Naive thymus-derived CD8-positive, alpha-beta T cell (primary cell): ENCODE data around the gene WSCD2. TPM values are rescaled to one million over a fixed set of nuclear protein-coding genes. Genes with fewer than 3 reads are reported as not detected.

Source experiments
- ATAC-seq, 2 donors: fragments of 150-1000 bp; cut with Tn5 transposase in 1 of 2; sonication (Bioruptor Pico), chemical (Tn5 transposase) in 1 of 2; 1 replicate in 1 of 2; 2 replicates in 1 of 2; pipeline ENCODE4 v1.10.0; 2021; ENCODE audit warnings: mild to moderate bottlenecking in 2 of 2, moderate library complexity in 2 of 2
- POLR2A ChIA-PET: fragments of 350-600 bp; sonication (Branson Sonifier 250); formaldehyde crosslinking; loops from one replicate; lab custom pipeline; 2021; ENCODE audit warnings: antibody characterized with exemption; lab: Charles Lee
- DNase-seq, 10 donors: peaks; one replicate each; pipeline versions ENCODE4 v3.0.0 to v3.0.0-alpha.2; 2020 to 2022
- H3K27ac Mint-ChIP-seq, 10 donors: one replicate each; pipeline ENCODE4 v1.8.0; 2020 to 2022; ENCODE audit warnings: mild to moderate bottlenecking in 10 of 10, mixed read lengths in 10 of 10, moderate library complexity in 4 of 10, inconsistent platforms in 1 of 10
- H3K27me3 Mint-ChIP-seq, 5 donors: one replicate each; pipeline ENCODE4 v1.8.0; 2021 to 2022; ENCODE audit warnings: mixed read lengths in 5 of 5
- H3K36me3 Mint-ChIP-seq, 3 donors: one replicate each; pipeline ENCODE4 v1.8.0; 2020 to 2022; ENCODE audit warnings: mixed read lengths in 3 of 3, mild to moderate bottlenecking in 2 of 3, inconsistent platforms in 1 of 3
- H3K4me1 Mint-ChIP-seq, 4 donors: one replicate each; pipeline ENCODE4 v1.8.0; 2021 to 2022; ENCODE audit warnings: mixed read lengths in 4 of 4
- H3K4me3 Mint-ChIP-seq, 10 donors: one replicate each; pipeline ENCODE4 v1.8.0; 2020 to 2022; ENCODE audit warnings: mild to moderate bottlenecking in 10 of 10, mixed read lengths in 10 of 10, moderate library complexity in 6 of 10, inconsistent platforms in 1 of 10
- H3K9me3 Mint-ChIP-seq, 9 donors: one replicate each; pipeline ENCODE4 v1.8.0; 2020 to 2022; ENCODE audit warnings: mixed read lengths in 9 of 9, mild to moderate bottlenecking in 3 of 9, inconsistent platforms in 1 of 9, moderate library complexity in 1 of 9
- polyA plus RNA-seq, 3 donors: library from polyadenylated mRNA; unstranded; fragments of 300-500 nt; fragmentation: Illumina TruSeq; gene quantifications; one replicate each; pipeline ENCODE4 v1.2.3, GENCODE V29; 2021
- total RNA-seq, 8 experiments: library from RNA in 2 of 8; stranded (reverse) in 2 of 8; gene quantifications; one replicate each; pipeline ENCODE4 v1.2.3 and lab custom pipeline; 2021 to 2026

Gene WSCD2
- total and polyA plus RNA-seq, 5 experiments from 2014 or later = not detected

GRCh38 chr12:108135627-108136026 lies 6.5 kb downstream of the WSCD2 start:
- no peak overlapping the region for H3K4me3 Mint-ChIP-seq
- DNase-seq (no peak), ATAC-seq (no peak)
- H3K36me3 Mint-ChIP-seq = peaks cover 0 to 6% (median 0%) of the 10 kb centered on the region in 3 donors
- peaks cover 0 to 2% (median 0%) of the 10 kb centered on the region in 9 donors for H3K9me3 Mint-ChIP-seq
- POLR2A ChIA-PET = no interaction called here
- no peak overlapping the region for H3K27ac Mint-ChIP-seq
- H3K4me1 Mint-ChIP-seq = no peaks in the 10 kb centered on the region
- H3K27me3 Mint-ChIP-seq = peaks cover 14 to 40% (median 35%) of the 10 kb centered on the region in 5 donors

DNA sequence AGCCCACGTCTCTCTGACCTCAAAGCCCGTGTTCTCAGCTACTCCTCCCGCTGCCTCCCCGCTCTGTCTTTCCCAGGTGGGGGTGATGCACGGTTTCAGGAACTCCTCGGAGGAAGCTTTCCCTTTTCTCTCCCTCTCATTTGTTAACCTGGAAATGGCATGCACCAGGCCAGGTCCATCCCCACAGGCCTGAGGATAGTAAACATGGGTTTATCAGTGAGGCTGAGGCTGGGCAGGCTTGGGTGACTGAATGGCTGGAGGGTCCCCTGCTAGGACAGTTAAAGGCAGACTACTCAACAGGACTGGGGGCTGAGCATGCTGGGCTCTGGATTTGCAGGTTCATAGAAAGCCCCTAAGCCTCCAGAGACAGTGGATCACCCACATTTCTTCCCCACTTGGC lies 7.6 kb downstream of the WSCD2 start:
- DNase-seq (no peak), ATAC-seq (no peak)
- Mint-ChIP-seq H3K4me3 (no peak overlapping the region), H3K36me3 (peaks cover 0 to 6% (median 0%) of the 10 kb centered on the region in 3 donors), H3K27ac (no peak overlapping the region), H3K27me3 (peaks cover 14 to 43% (median 25%) of the 10 kb centered on the region in 5 donors), H3K4me1 (no peaks in the 10 kb centered on the region), H3K9me3 (peaks cover 0 to 2% (median 0%) of the 10 kb centered on the region in 9 donors)
- POLR2A ChIA-PET = no interaction called here

DNA sequence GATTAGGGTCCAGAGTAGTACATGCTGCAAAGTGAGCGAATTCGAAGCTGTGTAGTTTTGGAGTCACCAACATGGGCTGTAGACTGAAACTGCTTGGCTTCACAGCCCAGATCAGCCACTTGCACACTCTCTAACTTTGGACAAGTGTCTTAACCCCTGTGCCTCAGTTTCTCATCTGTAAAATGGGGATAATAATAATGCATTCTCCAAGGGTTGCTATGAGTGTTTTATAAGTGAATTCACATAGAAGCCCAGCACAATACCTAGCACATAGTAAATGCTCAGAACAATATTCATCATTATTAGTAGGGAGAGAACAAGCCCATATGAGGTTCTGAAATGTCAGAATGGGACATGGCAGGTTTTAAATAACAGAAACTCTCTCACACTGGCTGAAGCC lies 10.4 kb downstream of the WSCD2 start:
- peaks cover 0 to 2% (median 0%) of the 10 kb centered on the region in 9 donors for H3K9me3 Mint-ChIP-seq
- no peak overlapping the region for H3K4me3 Mint-ChIP-seq
- H3K27ac Mint-ChIP-seq = no peak overlapping the region
- POLR2A ChIA-PET = no interaction called here
- peaks cover 7 to 31% (median 8%) of the 10 kb centered on the region in 5 donors for H3K27me3 Mint-ChIP-seq
- no peak for ATAC-seq
- H3K36me3 Mint-ChIP-seq = peaks cover 0 to 6% (median 0%) of the 10 kb centered on the region in 3 donors
- no peaks in the 10 kb centered on the region for H3K4me1 Mint-ChIP-seq
- DNase-seq = no peak

- DNase-seq (no peak), ATAC-seq (no peak)
- Mint-ChIP-seq H3K4me1 (no peaks in the 10 kb centered on the region), H3K9me3 (no peaks in the 10 kb centered on the region), H3K27me3 (peaks cover 2 to 29% (median 12%) of the 10 kb centered on the region in 5 donors), H3K4me3 (no peak overlapping the region), H3K27ac (no peak overlapping the region), H3K36me3 (no peaks in the 10 kb centered on the region)
- POLR2A ChIA-PET = no interaction called here
Observed at GRCh38 chr12:108140501-108140900, 11.4 kb downstream of the WSCD2 start.

- Mint-ChIP-seq H3K27me3 (peaks cover 2 to 25% (median 14%) of the 10 kb centered on the region in 5 donors), H3K9me3 (peaks cover 0 to 2% (median 0%) of the 10 kb centered on the region in 9 donors), H3K4me1 (no peaks in the 10 kb centered on the region), H3K27ac (no peak overlapping the region), H3K4me3 (no peak overlapping the region), H3K36me3 (no peaks in the 10 kb centered on the region)
- POLR2A ChIA-PET = no interaction called here
- ATAC-seq (no peak), DNase-seq (no peak)
Observed at GRCh38 chr12:108141600-108142130, 12.6 kb downstream of the WSCD2 start.

DNA sequence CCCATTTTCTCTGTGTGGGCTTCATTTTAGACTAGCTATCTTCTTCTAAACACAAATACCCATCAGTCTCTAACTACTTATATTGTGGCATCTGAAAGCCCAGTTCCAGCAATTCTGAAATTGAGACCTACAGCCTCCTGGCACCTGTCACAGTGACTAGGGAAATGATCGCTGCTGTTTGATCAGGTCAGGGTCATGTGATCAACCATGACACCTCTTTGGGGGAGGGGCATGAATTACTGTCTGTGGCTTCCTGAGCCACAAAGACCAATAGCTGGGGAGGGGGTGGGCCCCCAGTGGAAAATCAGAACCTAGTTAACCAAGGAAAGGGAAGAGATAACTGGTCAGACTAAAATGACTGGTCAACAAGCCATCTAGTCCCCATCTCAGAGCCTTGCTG lies 14.1 kb downstream of the WSCD2 start:
- Mint-ChIP-seq H3K4me1 (no peaks in the 10 kb centered on the region), H3K4me3 (no peak overlapping the region), H3K27ac (no peak overlapping the region), H3K36me3 (no peaks in the 10 kb centered on the region), H3K9me3 (peaks cover 0 to 2% (median 0%) of the 10 kb centered on the region in 9 donors), H3K27me3 (peaks cover 2 to 33% (median 16%) of the 10 kb centered on the region in 5 donors)
- DNase-seq (no peak), ATAC-seq (no peak)
- POLR2A ChIA-PET = no interaction called here

GRCh38 chr12:108144080-108144479 lies 15.0 kb downstream of the WSCD2 start:
- Mint-ChIP-seq H3K4me3 (no peak overlapping the region), H3K9me3 (peaks cover 0 to 2% (median 0%) of the 10 kb centered on the region in 9 donors), H3K27ac (no peak overlapping the region)

GRCh38 chr12:108145011-108145410 lies 15.9 kb downstream of the WSCD2 start:
- H3K36me3 Mint-ChIP-seq = no peaks in the 10 kb centered on the region
- POLR2A ChIA-PET = no interaction called here
- DNase-seq (no peak), ATAC-seq (no peak)
- peaks cover 2 to 47% (median 18%) of the 10 kb centered on the region in 5 donors for H3K27me3 Mint-ChIP-seq
- peaks cover 0 to 2% (median 0%) of the 10 kb centered on the region in 9 donors for H3K9me3 Mint-ChIP-seq
- H3K4me3 Mint-ChIP-seq = no peak overlapping the region
- no peaks in the 10 kb centered on the region for H3K4me1 Mint-ChIP-seq
- peak overlapping the region in 1 of 10 donors; percentile 28 for H3K27ac Mint-ChIP-seq

More at GRCh38 chr12:108144080-108144479, 15.0 kb downstream of the WSCD2 start:
- no peak for DNase-seq
- POLR2A ChIA-PET = no interaction called here
- no peak for ATAC-seq
- peaks cover 0 to 38% (median 13%) of the 10 kb centered on the region in 5 donors for H3K27me3 Mint-ChIP-seq
- no peaks in the 10 kb centered on the region for H3K4me1 Mint-ChIP-seq
- no peaks in the 10 kb centered on the region for H3K36me3 Mint-ChIP-seq

- ATAC-seq = no peak
Observed at GRCh38 chr12:108146035-108146893, 17.2 kb downstream of the WSCD2 start.

DNA sequence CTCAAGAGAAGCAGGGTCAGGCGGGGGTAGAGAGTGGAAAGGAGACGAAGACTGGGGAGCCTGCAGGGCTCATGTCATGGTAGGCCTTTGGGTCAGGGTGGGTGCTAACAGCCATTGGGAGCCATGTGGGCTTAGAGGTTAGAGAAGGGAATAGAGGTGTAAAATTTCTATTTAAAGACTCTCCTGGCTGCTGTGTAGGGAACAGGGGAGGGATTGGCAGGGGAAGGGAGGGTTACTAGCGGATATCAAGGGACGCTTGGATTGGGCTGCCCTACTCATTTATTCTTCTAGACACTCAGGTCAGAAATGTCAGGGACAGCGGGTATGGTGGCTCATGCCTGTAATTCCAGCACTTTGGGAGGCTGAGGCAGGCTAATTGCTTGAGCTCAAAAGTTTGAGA lies 18.2 kb downstream of the WSCD2 start:
- no peak for ATAC-seq
- no peak overlapping the region for H3K27ac Mint-ChIP-seq
- peaks cover 0 to 2% (median 0%) of the 10 kb centered on the region in 9 donors for H3K9me3 Mint-ChIP-seq
- H3K27me3 Mint-ChIP-seq = peaks cover 6 to 70% (median 29%) of the 10 kb centered on the region in 5 donors
- POLR2A ChIA-PET = no interaction called here
- H3K4me3 Mint-ChIP-seq = no peak overlapping the region
- H3K4me1 Mint-ChIP-seq = no peaks in the 10 kb centered on the region
- H3K36me3 Mint-ChIP-seq = no peaks in the 10 kb centered on the region
- no peak for DNase-seq

More at GRCh38 chr12:108146035-108146893, 17.2 kb downstream of the WSCD2 start:
- Mint-ChIP-seq H3K4me3 (no peak overlapping the region), H3K4me1 (no peaks in the 10 kb centered on the region), H3K27me3 (peaks cover 2 to 60% (median 22%) of the 10 kb centered on the region in 5 donors), H3K36me3 (no peaks in the 10 kb centered on the region), H3K9me3 (peaks cover 0 to 2% (median 0%) of the 10 kb centered on the region in 9 donors), H3K27ac (no peak overlapping the region)
- DNase-seq = no peak
- POLR2A ChIA-PET = no interaction called here

GRCh38 chr12:108148521-108149074 lies 19.5 kb downstream of the WSCD2 start:
- H3K4me3 Mint-ChIP-seq = no peak overlapping the region
- H3K9me3 Mint-ChIP-seq = peaks cover 0 to 5% (median 0%) of the 10 kb centered on the region in 9 donors
- H3K27me3 Mint-ChIP-seq = peaks cover 6 to 70% (median 27%) of the 10 kb centered on the region in 5 donors
- H3K36me3 Mint-ChIP-seq = no peaks in the 10 kb centered on the region
- POLR2A ChIA-PET = no interaction called here
- no peak for ATAC-seq
- H3K27ac Mint-ChIP-seq = no peak overlapping the region
- no peaks in the 10 kb centered on the region for H3K4me1 Mint-ChIP-seq
- DNase-seq = no peak

DNA sequence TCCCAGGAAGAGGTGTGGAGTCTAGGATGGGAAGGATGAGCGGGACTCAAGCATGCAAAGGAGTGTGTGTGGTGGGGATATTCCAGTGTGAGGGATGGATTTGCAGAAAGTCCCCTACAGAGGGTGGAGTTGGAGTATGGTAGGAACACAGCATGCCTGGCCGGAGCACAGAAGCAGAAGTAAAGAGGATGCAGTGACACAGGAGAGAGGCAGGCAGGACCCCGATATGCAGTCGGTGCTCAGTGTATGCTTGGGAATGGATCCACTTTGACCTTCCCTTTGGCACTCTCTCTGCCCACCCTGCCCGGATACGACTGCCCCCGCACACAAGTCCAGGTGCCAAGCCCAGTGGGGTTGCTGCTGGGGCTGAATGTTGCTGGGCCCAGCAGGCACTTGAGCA lies 21.3 kb downstream of the WSCD2 start:
- Mint-ChIP-seq H3K36me3 (no peaks in the 10 kb centered on the region), H3K4me1 (no peaks in the 10 kb centered on the region), H3K9me3 (peaks cover 0 to 10% (median 0%) of the 10 kb centered on the region in 9 donors), H3K27ac (no peak overlapping the region), H3K27me3 (peaks cover 8 to 58% (median 30%) of the 10 kb centered on the region in 5 donors), H3K4me3 (no peak overlapping the region)
- DNase-seq = no peak
- POLR2A ChIA-PET = no interaction called here
- no peak for ATAC-seq
